NT2/D1 (cell line): Measurements from ENCODE around the gene MBNL1.

ENCODE experiments used
- DNase-seq: peaks from one replicate; pipeline ENCODE4 v3.0.0-alpha.2; 2011; ENCODE audit warnings: low read depth, low spot score
- H3K27me3 ChIP-seq: 2 replicates; pipeline ENCODE4 v1.6.0; 2011; ENCODE audit warnings: mild to moderate bottlenecking; ENCODE audit not compliant: insufficient read length, insufficient read depth
- H3K36me3 ChIP-seq: 2 replicates; pipeline ENCODE4 v1.6.1; 2011; ENCODE audit warnings: mild to moderate bottlenecking, low read length, mixed read lengths; ENCODE audit not compliant: insufficient read depth, insufficient read length
- H3K4me1 ChIP-seq: 2 replicates; pipeline ENCODE4 v1.5.1; 2011; ENCODE audit not compliant: insufficient read depth, insufficient read length
- H3K4me3 ChIP-seq: 2 replicates; pipeline ENCODE4 v1.5.1; 2011; ENCODE audit warnings: low read depth; ENCODE audit not compliant: insufficient read length
- H3K9ac ChIP-seq: 2 replicates; pipeline ENCODE4 v1.6.0; 2011; ENCODE audit warnings: low read depth; ENCODE audit not compliant: insufficient read length
- H3K9me3 ChIP-seq: 2 replicates; pipeline ENCODE4 v1.5.1; 2011; ENCODE audit warnings: mild to moderate bottlenecking, low read length; ENCODE audit not compliant: insufficient read depth
- SUZ12 ChIP-seq: IDR thresholded peaks from 2 replicates; pipeline ENCODE4 v1.6.1; 2011; ENCODE audit not compliant: insufficient read length, insufficient read depth; ENCODE audit errors: extremely low read depth
- YY1 ChIP-seq: IDR thresholded peaks from 2 replicates; pipeline ENCODE4 v1.6.1; 2011; ENCODE audit not compliant: insufficient read length, insufficient read depth
- ZNF274 ChIP-seq: IDR thresholded peaks from 2 replicates; pipeline ENCODE4 v1.6.1; 2011; ENCODE audit warnings: mild to moderate bottlenecking, low read depth, low read length

MBNL1 gene

DNA sequence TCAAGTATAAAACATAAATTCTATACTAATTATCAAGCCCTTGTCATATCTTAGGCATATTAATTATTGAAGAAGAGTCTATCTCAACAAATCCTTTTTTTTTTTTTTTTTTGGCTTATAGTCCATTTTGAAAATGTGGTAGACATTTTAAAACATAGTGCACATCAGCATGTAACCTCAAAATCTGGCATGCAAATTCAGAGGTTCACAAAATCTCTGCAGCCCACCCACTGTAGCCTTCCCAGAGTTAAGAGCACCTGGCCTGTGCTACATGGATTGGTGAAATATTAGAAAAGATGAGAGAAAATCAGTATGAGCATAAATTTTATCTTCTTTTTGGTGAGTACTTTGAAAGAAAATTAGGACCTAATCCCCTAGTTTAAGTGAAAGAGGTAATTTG lies 84.8 kb downstream of the MBNL1 start:
- Histone ChIP-seq H3K9me3 (no peaks in the 10 kb centered on the region), H3K4me1 (no peaks in the 10 kb centered on the region), H3K9ac (no peak overlapping the region)

DNA sequence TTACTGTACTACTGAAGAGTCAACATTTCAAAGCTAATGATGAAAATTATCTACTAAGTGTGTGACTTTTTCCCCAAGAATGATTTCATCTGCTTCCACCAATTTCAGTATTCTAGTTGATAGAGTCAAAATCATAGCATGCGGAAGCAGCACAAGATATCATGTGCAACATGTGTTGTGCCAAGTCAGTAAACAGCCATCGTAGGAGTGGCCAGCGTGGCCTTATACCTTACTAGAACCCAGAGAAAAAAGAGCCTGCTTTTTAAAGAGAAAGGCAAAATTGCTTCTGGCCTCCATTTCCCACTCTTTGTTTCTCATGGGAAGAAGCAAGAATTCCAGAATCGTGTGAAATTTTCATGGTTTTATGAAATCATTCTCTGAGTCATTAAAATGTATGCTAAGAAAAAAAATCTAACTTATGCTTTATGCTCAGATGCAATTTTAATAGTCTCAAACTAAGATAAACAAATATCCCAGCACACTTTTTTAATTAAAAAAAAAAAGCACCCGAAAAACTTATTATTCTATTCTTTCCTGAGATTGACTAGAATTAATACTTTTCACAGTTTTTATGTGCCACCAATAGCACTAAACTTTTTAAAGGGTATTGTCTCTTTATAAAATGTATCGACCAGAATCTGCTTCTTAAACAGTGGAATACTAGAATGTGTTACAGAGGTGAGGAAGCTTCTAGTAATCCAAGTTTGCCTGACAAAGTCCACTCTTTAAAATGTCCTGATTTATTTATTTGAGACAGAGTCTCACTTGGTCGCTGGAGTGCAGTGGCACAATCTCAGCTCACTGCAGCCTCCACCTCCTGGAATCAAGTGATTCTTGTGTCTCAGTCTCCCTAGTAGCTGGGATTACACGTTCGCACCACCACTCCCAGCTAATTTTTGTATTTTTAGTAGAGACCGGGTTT lies 87.3 kb downstream of the MBNL1 start:
- no peaks in the 10 kb centered on the region for H3K4me1 ChIP-seq
- H3K27me3 ChIP-seq: no peaks in the 10 kb centered on the region
- no peaks in the 10 kb centered on the region for H3K9me3 ChIP-seq
- no peak for DNase-seq
- H3K4me3 ChIP-seq: no peak overlapping the region
- no peaks in the 10 kb centered on the region for H3K36me3 ChIP-seq
- no peak for TF ChIP-seq SUZ12
- no peak for TF ChIP-seq ZNF274
- no peak for TF ChIP-seq YY1
- no peak overlapping the region for H3K9ac ChIP-seq

More for the DNA sequence above, 84.8 kb downstream of the MBNL1 start:
- TF ChIP-seq YY1: no peak
- TF ChIP-seq ZNF274: no peak
- no peak for TF ChIP-seq SUZ12
- Histone ChIP-seq H3K36me3 (no peaks in the 10 kb centered on the region), H3K27me3 (no peaks in the 10 kb centered on the region), H3K4me3 (no peak overlapping the region)
- no peak for DNase-seq

DNA sequence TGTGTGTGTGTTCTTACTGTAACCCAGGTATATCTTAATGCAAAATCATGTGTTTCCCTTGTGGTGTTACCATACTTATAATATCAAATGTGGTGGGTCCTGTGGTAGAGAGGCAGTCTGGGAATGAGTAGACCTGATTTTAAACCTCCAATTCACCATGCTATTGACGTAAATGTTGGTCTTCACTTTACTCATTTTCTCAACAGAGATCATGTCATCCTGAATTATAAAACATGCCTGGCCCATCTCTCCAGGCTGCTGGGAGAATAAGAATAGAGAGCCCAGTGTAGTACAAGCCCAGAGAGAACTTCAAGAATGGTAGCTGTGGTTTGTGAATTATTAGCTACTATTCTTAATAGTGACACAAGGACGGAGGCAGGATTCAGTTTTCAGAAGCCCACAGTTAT lies 88.1 kb downstream of the MBNL1 start:
- no peaks in the 10 kb centered on the region for H3K27me3 ChIP-seq
- DNase-seq: no peak
- no peaks in the 10 kb centered on the region for H3K36me3 ChIP-seq
- no peak overlapping the region for H3K9ac ChIP-seq
- H3K4me1 ChIP-seq: no peaks in the 10 kb centered on the region
- H3K4me3 ChIP-seq: no peak overlapping the region
- TF ChIP-seq YY1 (no peak), SUZ12 (no peak), ZNF274 (no peak)
- H3K9me3 ChIP-seq: no peaks in the 10 kb centered on the region

DNA sequence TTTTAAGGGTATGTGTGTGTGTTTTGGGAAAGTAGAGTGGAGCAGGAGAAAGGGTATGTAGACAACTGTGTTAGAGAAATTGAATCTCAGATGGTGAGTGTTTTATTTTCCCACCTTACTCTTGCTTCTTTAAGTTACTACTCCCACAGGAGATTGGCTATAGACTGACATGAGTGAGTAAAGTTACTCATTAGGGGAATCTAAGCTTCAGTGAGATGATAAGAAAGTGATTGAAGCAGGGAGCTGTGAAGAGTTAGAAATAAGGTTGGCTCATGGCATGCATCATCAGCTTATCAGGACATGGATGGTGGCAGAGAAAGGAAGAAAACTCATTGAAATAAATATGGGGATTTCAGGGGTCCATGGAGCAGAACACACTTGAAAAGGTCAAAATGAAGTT lies 88.9 kb downstream of the MBNL1 start:
- no peak overlapping the region for H3K9ac ChIP-seq
- H3K9me3 ChIP-seq: no peaks in the 10 kb centered on the region
- H3K4me1 ChIP-seq: no peaks in the 10 kb centered on the region
- H3K36me3 ChIP-seq: no peaks in the 10 kb centered on the region
- DNase-seq: no peak
- H3K27me3 ChIP-seq: no peaks in the 10 kb centered on the region
- no peak overlapping the region for H3K4me3 ChIP-seq
- TF ChIP-seq SUZ12 (no peak), ZNF274 (no peak), YY1 (no peak)

DNA sequence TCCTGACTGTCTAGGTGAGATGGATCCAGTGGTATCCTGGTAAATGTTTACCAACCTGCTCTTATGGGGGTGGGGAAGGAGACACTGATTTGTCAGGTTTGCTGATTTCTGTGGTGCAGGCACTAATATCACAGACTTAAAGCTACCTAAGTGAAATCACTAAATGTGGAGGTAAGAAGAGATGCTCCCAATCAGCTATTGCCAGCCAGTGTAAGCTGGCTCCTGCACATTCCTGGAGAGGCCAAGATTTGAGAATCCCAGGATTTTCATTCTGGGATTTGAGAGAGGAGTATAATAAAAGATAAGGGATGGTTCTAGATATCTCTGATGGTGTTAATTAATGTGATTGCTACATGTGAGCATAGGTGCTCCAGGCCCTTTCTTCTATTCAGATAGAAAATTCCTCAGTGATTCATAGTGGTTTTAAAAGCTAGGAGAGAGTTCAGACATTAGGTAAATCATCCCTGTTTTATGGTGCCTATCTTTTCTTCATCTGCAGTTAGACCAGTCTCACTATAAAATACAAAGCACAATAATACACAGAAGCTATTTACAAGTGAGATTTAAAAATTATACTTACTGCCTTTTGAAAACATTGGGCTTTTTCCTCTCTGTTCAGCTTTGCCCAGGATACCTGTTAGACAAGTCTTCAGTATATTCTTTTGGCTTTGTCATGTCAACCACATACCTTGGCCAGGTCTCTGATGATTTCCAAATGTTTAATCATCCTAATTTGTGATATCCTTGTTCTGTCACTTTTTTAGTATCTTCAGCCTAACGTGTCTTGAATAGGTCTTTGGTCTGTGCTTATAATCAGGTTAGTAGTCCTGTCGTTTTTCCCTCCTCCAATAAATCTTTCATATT lies 90.9 kb downstream of the MBNL1 start:
- H3K4me1 ChIP-seq: no peaks in the 10 kb centered on the region
- no peaks in the 10 kb centered on the region for H3K36me3 ChIP-seq

DNA sequence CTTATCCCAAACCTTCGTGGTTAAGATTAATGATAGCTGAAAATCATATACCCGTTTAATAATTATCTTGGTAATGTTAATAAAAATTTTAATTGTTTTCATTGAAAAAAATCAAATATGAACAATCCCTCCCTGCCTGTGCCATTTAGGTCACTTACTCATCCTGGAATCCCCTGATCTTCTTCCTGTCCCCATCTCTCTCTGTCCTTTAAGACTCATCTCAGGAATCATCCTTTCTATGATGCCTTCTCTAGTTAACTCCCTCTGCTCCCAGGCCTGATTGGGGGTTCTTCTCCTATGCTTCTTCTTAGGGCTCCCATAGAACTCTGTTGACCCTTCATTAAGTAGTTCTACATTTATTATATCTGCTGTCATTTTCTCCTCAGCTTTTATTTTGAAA lies 91.6 kb downstream of the MBNL1 start:
- Histone ChIP-seq H3K36me3 (no peaks in the 10 kb centered on the region), H3K4me3 (no peak overlapping the region), H3K4me1 (no peaks in the 10 kb centered on the region), H3K9ac (no peak overlapping the region), H3K27me3 (no peaks in the 10 kb centered on the region), H3K9me3 (no peaks in the 10 kb centered on the region)
- no peak for DNase-seq
- TF ChIP-seq YY1 (no peak), SUZ12 (no peak), ZNF274 (no peak)

More for the DNA sequence above, 90.9 kb downstream of the MBNL1 start:
- no peaks in the 10 kb centered on the region for H3K9me3 ChIP-seq
- H3K9ac ChIP-seq: no peak overlapping the region
- no peaks in the 10 kb centered on the region for H3K27me3 ChIP-seq
- TF ChIP-seq SUZ12: no peak
- no peak for TF ChIP-seq YY1
- no peak for TF ChIP-seq ZNF274
- no peak for DNase-seq
- no peak overlapping the region for H3K4me3 ChIP-seq

DNA sequence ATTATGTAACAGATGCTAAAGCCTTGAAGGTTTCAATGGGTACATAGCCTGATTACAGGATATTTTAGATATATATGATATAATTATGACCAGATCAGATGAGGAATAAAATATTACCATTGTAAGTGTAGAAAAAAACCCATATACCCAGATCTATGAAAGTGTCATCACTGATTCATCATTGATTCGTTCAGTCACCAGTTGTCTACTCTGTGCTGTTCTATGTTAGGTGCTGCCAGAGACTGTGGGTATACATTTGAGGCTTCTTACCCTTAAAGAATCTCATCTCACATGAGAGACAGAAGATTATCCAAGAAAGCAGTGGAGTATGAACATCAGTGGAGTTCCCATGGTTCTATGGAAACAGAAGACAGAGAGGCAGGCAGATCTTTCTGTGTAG lies 92.2 kb downstream of the MBNL1 start:
- H3K4me1 ChIP-seq: no peaks in the 10 kb centered on the region
- DNase-seq: no peak
- no peak overlapping the region for H3K9ac ChIP-seq
- no peaks in the 10 kb centered on the region for H3K27me3 ChIP-seq
- TF ChIP-seq YY1 (no peak), ZNF274 (no peak), SUZ12 (no peak)
- no peak overlapping the region for H3K4me3 ChIP-seq
- no peaks in the 10 kb centered on the region for H3K9me3 ChIP-seq
- H3K36me3 ChIP-seq: no peaks in the 10 kb centered on the region
